ENCODE data around the gene PTGDS.

The PTGDS gene

GRCh38 chr9:137011907-137012675 lies 34.8 kb downstream of the PTGDS start:
- no peak for DNase-seq

GRCh38 chr9:137012694-137013570 lies 35.6 kb downstream of the PTGDS start:
- no peak for DNase-seq

DNA sequence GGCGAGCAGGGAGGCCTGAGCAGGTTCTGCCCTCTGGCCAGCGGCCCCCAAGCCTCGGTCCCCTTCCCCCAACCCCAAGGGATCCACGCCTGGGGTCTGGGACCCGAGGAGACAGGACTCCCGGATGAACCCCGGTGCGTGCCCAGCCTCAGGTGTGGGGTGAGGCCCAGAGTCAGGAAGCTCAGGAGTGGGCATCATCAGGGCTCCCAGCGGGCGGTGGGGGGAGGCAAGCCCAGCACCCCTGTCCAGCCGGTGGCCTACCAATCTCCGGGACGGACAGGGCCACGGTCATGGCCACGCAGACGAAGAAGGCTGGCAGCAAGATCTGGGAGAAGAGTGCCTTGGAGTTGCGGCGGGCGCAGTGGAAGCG lies 36.3 kb downstream of the PTGDS start:
- DNase-seq = no peak

GRCh38 chr9:137014166-137014565 lies 36.9 kb downstream of the PTGDS start:
- DNase-seq = no peak

DNA sequence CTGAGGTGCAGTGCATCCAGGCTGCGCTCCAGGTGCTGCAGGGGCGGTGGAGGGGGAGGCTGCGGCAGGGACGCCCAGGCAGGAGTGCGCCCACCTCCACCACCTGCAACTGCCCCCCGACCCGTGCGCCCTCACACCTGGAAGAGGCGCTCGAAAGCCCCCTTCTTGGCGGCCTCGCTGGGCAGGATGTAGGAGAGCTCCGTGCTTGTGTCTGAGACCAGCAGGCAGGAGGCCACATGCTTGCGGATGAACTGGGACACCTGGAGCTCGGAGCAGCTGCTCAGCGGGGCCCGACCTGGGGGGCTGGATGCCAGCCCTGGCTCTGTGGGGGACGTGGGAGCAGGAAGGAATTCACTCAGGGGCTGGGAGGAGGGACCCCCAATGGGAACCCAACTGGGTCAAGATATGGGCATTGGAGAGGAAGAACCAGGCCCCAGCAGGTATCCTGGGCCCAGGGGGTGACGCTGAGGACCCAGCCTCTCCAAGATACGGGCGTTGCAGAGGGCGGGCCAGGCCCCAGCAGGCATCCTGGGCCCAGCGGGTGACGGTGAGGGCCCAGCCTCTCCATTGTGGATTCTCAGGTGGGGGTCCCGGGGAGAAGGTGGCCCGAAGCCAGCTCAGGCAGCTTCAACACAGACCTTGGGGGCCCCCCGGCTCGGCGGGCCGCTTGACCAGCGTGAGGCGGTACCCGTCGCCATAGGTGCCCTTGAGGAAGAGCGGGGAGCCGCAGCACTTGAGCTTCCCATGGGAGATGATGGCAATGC lies 37.7 kb downstream of the PTGDS start:
- DNase-seq = no peak

- DNase-seq = no peak
Observed at GRCh38 chr9:137015540-137015930, 38.2 kb downstream of the PTGDS start.

DNA sequence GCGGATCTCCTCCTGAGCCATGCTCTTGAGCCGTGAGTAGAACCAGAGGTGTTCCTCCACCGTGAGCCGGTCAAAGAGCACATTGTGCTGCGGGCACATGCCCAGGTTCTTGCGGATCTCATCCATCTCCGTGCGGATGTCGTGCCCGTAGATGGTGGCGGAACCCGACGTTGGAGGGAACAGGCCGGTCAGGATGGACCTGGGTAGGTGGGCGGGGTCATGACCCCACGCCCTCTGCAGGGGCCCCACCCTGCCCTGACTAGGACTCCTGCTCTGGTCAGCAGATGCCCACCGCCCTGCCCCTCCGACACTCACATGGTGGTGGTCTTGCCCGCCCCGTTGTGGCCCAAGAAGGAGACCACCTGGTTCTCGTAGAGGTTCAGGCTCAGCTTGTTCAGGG lies 38.7 kb downstream of the PTGDS start:
- no peak for DNase-seq

GRCh38 chr9:137016436-137016835 lies 39.1 kb downstream of the PTGDS start:
- DNase-seq = no peak

DNA sequence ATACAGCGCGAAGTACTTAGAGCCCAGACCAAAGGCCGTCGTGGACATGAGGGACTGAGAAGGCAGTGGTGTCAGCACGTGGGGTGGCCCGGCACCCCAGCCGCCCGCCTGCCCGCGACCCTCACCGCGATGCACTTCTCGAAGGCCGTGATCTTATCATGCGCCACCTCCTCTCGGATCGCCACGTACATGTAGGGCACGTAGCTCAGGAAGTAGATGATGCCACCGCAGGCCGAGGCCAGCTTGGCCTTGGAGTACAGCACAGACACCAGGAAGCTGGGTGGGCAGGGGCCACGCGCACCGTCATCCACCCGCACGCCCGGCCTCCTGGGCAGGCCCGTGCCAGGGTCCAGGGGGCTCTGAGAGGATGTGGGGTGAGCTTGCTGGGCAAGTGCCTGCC lies 39.8 kb downstream of the PTGDS start:
- no peak for DNase-seq

GRCh38 chr9:137017791-137018497 lies 40.6 kb downstream of the PTGDS start:
- DNase-seq = no peak

DNA sequence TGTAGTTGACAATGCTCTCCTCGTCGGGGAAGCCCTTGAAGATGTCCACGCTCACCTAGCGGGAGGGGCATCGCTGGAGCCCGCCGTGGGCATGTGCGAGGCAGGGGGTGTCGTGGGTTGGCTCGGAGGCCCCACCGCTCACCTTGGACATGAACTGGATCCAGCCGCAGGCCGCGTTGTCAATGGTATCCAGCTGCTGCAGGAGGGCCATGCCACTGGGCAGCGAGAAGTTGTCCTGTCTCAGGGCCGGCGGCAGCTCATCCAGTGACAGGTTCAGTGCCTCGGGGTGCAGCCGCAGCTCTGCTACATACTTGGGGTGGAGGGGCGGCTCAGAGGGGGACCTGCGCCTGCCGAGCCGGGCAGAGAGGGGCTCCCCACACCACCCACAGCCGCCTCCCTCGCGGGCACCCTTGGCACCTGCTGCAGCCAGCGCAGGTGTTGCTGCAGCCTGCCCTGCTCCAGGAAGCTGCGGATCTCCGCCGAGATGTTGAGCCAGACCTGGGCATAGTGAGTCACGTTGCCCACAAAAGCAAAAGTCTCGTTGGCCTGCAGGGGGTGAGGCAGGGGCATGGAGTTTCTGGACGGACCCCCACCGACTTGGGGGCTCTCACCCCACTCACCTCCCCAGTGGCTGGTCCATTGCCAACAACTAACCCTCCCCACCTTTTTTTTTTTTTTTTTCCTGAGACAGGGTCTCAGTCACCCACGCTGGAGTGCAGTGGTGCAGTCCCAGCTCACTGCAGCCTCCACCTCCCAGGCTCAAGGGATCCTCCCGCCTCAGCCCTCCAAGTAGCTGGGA lies 41.7 kb downstream of the PTGDS start:
- DNase-seq = no peak

GRCh38 chr9:137019891-137020683 lies 42.8 kb downstream of the PTGDS start:
- DNase-seq = no peak

DNA sequence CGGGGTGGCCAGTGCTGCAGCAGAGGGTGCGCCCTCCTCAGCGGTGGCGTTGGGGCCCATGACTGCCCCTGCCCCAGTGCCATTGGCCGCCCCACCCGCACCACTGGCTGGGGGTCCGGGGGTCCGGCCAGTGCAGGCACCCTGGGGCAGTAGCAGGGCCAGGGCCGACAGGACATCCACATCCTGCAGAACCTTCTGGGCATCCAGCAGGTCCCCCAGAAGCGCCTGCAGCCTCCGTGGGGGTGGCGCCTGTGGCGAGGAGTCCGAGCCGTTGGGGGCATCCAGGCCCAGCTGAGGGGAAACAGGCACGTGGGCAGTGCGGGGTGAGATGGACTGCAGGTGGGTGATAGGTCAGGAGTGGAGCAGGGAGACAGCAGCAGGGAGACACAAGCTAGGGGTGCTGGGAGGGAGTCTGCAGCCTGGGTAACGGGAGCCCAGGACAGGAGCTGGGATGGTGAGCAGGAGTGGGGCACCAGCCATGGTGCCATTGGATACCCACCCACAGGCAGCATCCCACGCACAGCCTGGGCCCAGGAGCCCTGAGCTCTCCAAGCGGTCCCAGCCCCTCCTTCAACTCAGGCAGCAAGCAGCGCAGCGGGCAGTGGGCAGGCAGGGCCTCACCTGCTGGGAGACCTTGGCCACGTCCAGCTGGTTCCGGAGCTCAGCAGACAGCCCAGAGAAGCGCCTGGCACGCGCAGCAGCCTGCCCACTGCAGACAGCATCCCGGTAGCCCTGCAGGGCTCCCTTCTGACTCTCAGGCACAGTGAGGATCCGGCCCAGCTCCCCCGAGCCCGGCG lies 43.7 kb downstream of the PTGDS start:
- no peak for DNase-seq

DNA sequence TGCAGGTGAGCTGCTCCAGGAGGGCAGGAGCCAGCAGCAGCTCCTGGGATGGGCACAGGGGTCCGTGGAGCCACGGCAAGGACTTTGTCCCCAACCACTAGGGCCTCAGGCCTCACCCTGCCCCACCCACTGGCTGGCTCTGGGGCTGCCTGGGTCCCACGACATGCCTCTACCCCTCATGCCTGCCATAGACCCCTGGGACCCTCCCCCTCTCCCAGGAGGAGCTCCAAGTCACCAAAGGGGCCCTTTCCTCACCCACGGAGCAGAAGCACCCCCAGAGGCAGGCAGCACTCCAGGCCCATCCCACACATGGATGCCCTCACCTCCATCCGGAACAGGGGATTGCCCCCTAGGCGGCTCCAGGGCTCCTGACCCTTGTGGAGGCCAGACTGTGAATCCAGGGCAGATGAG lies 44.3 kb downstream of the PTGDS start:
- DNase-seq = no peak

DNA sequence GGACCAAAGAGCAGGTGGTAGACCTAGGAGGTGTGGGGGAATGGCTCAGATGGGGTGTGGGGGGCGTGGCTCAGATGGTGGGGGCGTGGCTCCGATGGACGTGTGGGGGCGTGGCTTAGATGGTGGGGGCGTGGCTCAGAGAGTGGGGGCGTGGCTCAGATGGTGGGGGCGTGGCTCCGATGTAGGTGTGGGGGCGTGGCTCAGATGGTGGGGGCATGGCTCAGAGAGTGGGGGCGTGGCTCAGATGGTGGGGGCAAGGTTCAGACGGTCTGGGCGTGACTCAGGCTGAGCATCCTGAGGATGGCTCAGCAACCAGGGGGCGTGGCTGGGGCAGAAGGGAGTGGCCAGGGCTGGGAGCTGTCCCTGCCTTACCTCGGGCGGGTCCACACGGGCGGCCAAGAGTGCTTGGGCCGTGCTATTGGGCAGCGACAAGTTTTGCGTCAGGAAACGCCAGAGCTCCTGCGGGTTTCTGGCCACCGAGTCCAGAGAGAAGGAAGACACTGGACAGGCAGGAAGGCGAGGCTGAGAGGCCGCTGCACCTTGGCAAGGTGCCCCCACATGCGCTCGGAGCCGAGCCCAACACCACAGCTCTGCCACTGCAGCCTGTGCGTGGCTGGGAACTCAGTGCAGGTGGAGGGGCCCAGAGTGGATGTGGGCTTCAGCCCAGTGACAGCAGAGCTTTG lies 44.8 kb downstream of the PTGDS start:
- peak; percentile 56 for DNase-seq

- no peak for DNase-seq
Observed at GRCh38 chr9:137022662-137023008, 45.3 kb downstream of the PTGDS start.

DNA sequence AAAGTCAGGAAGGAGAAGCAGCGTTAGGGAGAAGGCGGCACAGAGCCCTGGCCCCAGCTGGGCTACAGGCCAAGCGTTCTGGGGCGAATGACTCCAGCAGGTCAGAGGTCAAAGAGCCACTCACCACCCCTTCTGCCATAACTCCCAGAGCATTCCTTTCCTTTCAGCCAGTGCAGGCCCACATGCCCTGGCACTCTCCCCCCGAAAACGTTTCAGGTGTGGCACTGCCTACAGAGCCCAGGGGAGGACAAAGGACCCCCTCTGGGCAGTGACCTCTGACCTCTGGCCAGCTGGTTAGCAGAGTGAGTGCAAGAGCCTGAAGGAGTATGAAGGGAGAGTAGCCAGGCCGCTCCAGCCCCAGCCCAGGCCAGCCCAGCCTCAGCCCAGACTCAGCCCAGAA lies 45.9 kb downstream of the PTGDS start:
- no peak for DNase-seq

GRCh38 chr9:137023583-137023991 lies 46.3 kb downstream of the PTGDS start:
- DNase-seq = no peak

DNA sequence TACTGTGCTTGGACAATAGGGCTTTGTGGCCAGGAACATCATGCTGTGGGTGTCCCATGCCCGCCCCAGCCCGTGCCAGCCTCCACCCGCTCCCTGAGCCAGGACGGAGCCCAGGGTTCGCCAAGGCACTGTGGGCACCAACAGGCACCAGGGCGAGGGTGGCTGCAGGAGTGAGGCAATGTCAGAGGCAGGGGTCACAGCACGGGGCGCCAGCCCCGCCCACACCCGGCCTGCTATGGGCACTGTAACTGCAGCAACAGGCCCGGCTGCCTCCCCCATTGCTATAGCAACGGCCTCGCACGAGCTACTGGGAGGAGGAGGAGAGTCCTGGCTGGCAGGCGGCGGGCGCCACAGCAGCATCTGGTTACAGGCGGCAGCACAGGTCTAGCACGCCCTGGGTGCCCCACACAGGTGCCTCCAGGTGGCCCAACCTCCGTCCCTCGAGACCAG lies 48.2 kb downstream of the PTGDS start:
- no peak for DNase-seq

- DNase-seq = no peak
Observed at GRCh38 chr9:137026384-137026783, 49.1 kb downstream of the PTGDS start.
